GM18867 (cell line): ENCODE measurements around the gene NDUFA5.

Experiments
- ATAC-seq: cut with Tn5 transposase; IDR thresholded peaks from one replicate; pipeline ENCODE4 v1.9.1; 2021; ENCODE audit warnings: mild to moderate bottlenecking, moderate library complexity; ENCODE audit not compliant: unreplicated experiment

The NDUFA5 gene

GRCh38 chr7:123557398-123558288 is at the start of gene NDUFA5:
NDUFA5 (minus strand) TSS chr7:123557818; CDS start chr7:123557795, 23 bp downstream.
- ATAC-seq, result peak; percentile 99

- ATAC-seq, result no peak
Measured at GRCh38 chr7:123604739-123605138, 47.1 kb upstream of the NDUFA5 start.

- ATAC-seq, result no peak
Measured at GRCh38 chr7:123602648-123603047, 45.0 kb upstream of the NDUFA5 start.

- ATAC-seq, result no peak
Measured at GRCh38 chr7:123601530-123601929, 43.9 kb upstream of the NDUFA5 start, which contains the start of gene ASB15. ASB15 (plus strand) TSS chr7:123601821; CDS start chr7:123614503, 12,682 bp downstream.

- no peak for ATAC-seq
Measured at GRCh38 chr7:123600876-123601275, 43.3 kb upstream of the NDUFA5 start.

GRCh38 chr7:123599766-123600165 is 42.1 kb upstream of the NDUFA5 start:
- ATAC-seq, result no peak

GRCh38 chr7:123598657-123599056 is 41.0 kb upstream of the NDUFA5 start:
- ATAC-seq, result no peak

GRCh38 chr7:123594813-123595241 is 37.2 kb upstream of the NDUFA5 start:
- no peak for ATAC-seq

GRCh38 chr7:123588376-123588775 is 30.8 kb upstream of the NDUFA5 start:
- no peak for ATAC-seq

- no peak for ATAC-seq
Measured at GRCh38 chr7:123583821-123584220, 26.2 kb upstream of the NDUFA5 start.

GRCh38 chr7:123581162-123581459 is 23.5 kb upstream of the NDUFA5 start:
- no peak for ATAC-seq

GRCh38 chr7:123580406-123581161 is 23.0 kb upstream of the NDUFA5 start:
- peak; percentile 88 for ATAC-seq

- ATAC-seq, result no peak
Measured at GRCh38 chr7:123579416-123579815, 21.8 kb upstream of the NDUFA5 start.

- no peak for ATAC-seq
Measured at GRCh38 chr7:123573896-123574467, 16.4 kb upstream of the NDUFA5 start.

- no peak for ATAC-seq
Measured at GRCh38 chr7:123573341-123573740, 15.7 kb upstream of the NDUFA5 start.

GRCh38 chr7:123571684-123572083 is 14.1 kb upstream of the NDUFA5 start:
- no peak for ATAC-seq

- no peak for ATAC-seq
Measured at GRCh38 chr7:123571187-123571586, 13.6 kb upstream of the NDUFA5 start.

GRCh38 chr7:123570390-123571182 is 13.0 kb upstream of the NDUFA5 start:
- peak; percentile 50 for ATAC-seq

GRCh38 chr7:123569352-123570010 is 11.9 kb upstream of the NDUFA5 start:
- no peak for ATAC-seq

- ATAC-seq, result no peak
Measured at GRCh38 chr7:123562121-123562520, 4.5 kb upstream of the NDUFA5 start.
